Karpas-422 (cell line): ENCODE data around the gene MED13L. TPM values are rescaled to one million over a fixed set of nuclear protein-coding genes. Genes with fewer than 3 reads are reported as not detected.

Experiments used
- DNase-seq: peaks from one replicate; pipeline ENCODE4 v3.0.0-alpha.2; 2015
- H2AFZ ChIP-seq: fragments of 200-600 bp; sonication (generic); 2 replicates; pipeline ENCODE4 v1.6.1; 2014; ENCODE audit warnings: antibody characterized with exemption, low read length, mixed read lengths
- H3K27ac ChIP-seq: fragments of 200-600 bp; sonication (generic); 2 replicates; pipeline ENCODE4 v1.5.1; 2014; ENCODE audit warnings: mild to moderate bottlenecking, low read length, moderate library complexity
- H3K27me3 ChIP-seq: fragments of 200-600 bp; sonication (generic); 2 replicates; pipeline ENCODE4 v1.6.1; 2014; ENCODE audit warnings: low read length, mixed read lengths
- H3K36me3 ChIP-seq: fragments of 200-600 bp; sonication (generic); 2 replicates; pipeline ENCODE4 v1.6.1; 2014; ENCODE audit warnings: low read length, mixed read lengths; ENCODE audit not compliant: insufficient read depth
- H3K4me1 ChIP-seq: fragments of 200-600 bp; sonication (generic); 2 replicates; pipeline ENCODE4 v1.6.1; 2014; ENCODE audit warnings: mild to moderate bottlenecking, low read length, mixed read lengths
- H3K4me2 ChIP-seq: fragments of 200-600 bp; sonication (generic); 2 replicates; pipeline ENCODE4 v1.6.1; 2014; ENCODE audit warnings: low read length, low read depth, mild to moderate bottlenecking; ENCODE audit not compliant: poor library complexity, severe bottlenecking
- H3K4me3 ChIP-seq: fragments of 200-600 bp; sonication (generic); 2 replicates; pipeline ENCODE4 v1.5.1; 2014; ENCODE audit warnings: mild to moderate bottlenecking, antibody characterized with exemption, low read length, mixed read lengths
- H3K79me2 ChIP-seq: fragments of 200-600 bp; sonication (generic); 2 replicates; pipeline ENCODE4 v1.6.1; 2014; ENCODE audit warnings: mild to moderate bottlenecking, low read length, mixed read lengths
- H3K9ac ChIP-seq: fragments of 200-600 bp; sonication (generic); 2 replicates; pipeline ENCODE4 v1.6.0; 2014; ENCODE audit warnings: low read length
- H3K9me2 ChIP-seq: fragments of 200-600 bp; sonication (generic), shearing (Covaris generic); replicated peaks from 2 replicates; pipeline ENCODE4 v1.6.0; 2014; ENCODE audit warnings: mild to moderate bottlenecking, low read length, moderate library complexity; ENCODE audit not compliant: insufficient read depth
- H3K9me3 ChIP-seq: fragments of 300-700, 200-600 bp; sonication (generic); 2 replicates; pipeline ENCODE4 v1.6.1; 2014; ENCODE audit warnings: low read length, mixed read lengths
- H4K20me1 ChIP-seq: fragments of 200-600 bp; sonication (generic); 2 replicates; pipeline ENCODE4 v1.6.1; 2014; ENCODE audit warnings: mild to moderate bottlenecking, antibody characterized with exemption, low read length, low read depth; ENCODE audit not compliant: insufficient read depth
- total RNA-seq: library from RNA; depleted of rRNA; stranded (reverse); fragments of >200 nt; shearing (Covaris generic); gene quantifications from 2 replicates; pipeline ENCODE4 v1.2.3, GENCODE V29; 2014; ENCODE audit warnings: low replicate concordance

The MED13L gene
- total RNA-seq, 1 experiment from 2014 or later, result 37.5 TPM

DNA sequence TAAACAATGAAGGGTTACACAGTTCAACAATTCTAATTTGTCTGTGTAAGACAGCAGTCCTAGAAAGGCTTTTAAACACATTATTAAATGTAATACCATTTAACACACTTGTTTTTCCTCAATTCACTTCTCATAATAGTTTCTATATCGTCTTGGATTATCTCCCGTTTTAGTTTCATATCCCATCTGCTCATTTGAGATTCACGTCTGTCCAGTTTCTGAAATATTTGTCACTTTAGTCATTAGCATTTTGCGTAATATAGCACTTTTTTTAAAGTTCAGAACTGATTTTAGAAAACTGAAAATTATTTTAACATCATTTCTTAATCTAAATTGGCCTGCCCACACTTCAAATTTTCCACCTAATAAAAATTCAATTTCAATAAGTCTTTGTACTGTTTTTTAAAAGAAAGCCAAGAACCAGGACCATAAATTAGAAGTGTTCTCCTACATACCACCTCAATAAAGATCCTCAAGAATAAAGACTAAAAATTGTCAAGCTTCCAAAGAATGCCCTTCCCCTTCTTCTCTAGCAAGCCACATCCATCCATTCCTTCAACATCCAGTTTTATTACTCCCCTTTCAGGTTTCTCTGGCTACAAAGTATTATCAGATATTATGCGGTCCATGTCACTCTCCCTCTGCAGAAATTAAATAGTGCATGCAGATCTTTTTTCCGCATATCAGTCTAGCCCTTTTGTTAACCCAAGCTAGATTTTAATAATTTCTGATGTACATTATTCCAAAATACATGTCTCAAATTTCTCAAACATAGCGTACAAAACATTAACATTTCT is 11.9 kb downstream of the MED13L start:
- H3K4me1 ChIP-seq, result peaks cover 4% of the 10 kb centered on the region
- H3K9me2 ChIP-seq, result no peaks in the 10 kb centered on the region
- H3K79me2 ChIP-seq, result peaks cover 6% of the 10 kb centered on the region; the same call in 1 of the 2 replicates
- H3K36me3 ChIP-seq, result no peaks in the 10 kb centered on the region
- H3K27ac ChIP-seq, result no peak overlapping the region
- H3K9ac ChIP-seq, result no peak overlapping the region
- DNase-seq, result no peak
- H3K9me3 ChIP-seq, result no peaks in the 10 kb centered on the region
- H4K20me1 ChIP-seq, result peaks cover 87% of the 10 kb centered on the region
- H3K4me3 ChIP-seq, result no peak overlapping the region
- no peak overlapping the region for H3K4me2 ChIP-seq
- no peaks in the 10 kb centered on the region for H3K27me3 ChIP-seq
- H2AFZ ChIP-seq, result no peak overlapping the region

GRCh38 chr12:116264525-116265070 is 12.9 kb downstream of the MED13L start:
- H3K9me3 ChIP-seq, result no peaks in the 10 kb centered on the region
- no peak overlapping the region for H2AFZ ChIP-seq
- no peaks in the 10 kb centered on the region for H3K36me3 ChIP-seq
- peaks cover 4% of the 10 kb centered on the region for H3K4me1 ChIP-seq
- H3K9ac ChIP-seq, result no peak overlapping the region
- no peaks in the 10 kb centered on the region for H3K27me3 ChIP-seq
- H3K79me2 ChIP-seq, result peaks cover 6% of the 10 kb centered on the region; the same call in 1 of the 2 replicates
- no peak for DNase-seq
- peaks cover 87% of the 10 kb centered on the region for H4K20me1 ChIP-seq
- H3K9me2 ChIP-seq, result no peaks in the 10 kb centered on the region
- no peak overlapping the region for H3K4me3 ChIP-seq
- H3K4me2 ChIP-seq, result no peak overlapping the region
- no peak overlapping the region for H3K27ac ChIP-seq

DNA sequence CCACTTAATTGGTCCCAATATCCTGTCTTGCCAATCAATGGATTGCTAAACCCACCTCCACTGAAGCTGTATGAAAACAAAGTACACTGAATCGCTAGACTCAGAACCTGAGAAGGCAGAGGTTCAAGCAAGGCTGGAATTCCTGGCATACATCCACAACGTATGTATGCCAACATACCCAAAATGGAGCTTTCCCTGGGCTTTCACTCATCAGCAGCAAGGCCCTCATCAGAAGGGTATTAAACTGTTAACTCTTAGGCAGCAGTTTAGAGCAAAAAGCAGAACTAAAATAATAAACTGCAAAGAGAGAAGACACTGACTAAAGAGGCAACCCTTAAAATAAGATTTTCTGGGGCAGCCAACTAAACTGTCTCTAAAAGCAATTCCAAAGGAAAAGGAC is 13.6 kb downstream of the MED13L start:
- Histone ChIP-seq H3K79me2 (0 out of 2 replicates have a peak, but pooled peaks cover 6% of the 10 kb centered on the region), H3K27me3 (no peaks in the 10 kb centered on the region), H2AFZ (no peak overlapping the region), H3K36me3 (no peaks in the 10 kb centered on the region), H3K9me2 (no peaks in the 10 kb centered on the region), H3K9me3 (no peaks in the 10 kb centered on the region), H3K4me3 (no peak overlapping the region), H3K4me1 (peaks cover 4% of the 10 kb centered on the region), H3K4me2 (no peak overlapping the region), H3K9ac (no peak overlapping the region), H4K20me1 (peaks cover 85% of the 10 kb centered on the region), H3K27ac (no peak overlapping the region)
- DNase-seq, result no peak

DNA sequence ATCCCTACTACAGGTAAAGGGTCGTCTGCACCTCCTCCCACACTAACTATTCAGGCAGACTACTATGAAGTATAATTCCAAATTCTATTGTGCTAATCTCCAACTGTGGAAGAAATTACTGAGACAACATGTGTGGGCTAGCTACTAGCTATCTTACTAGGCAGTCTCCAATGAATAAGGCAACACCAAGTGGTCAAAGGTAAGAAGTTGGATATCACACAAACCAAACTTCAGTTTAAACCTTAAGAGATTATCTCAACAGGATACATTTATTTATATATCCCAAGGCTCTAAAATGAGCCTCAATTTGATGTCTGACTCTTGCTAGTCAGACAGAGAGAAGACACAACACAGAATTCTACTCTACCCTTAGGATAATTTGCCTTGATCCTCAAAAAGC is 14.1 kb downstream of the MED13L start:
- Histone ChIP-seq H2AFZ (no peak overlapping the region), H3K27ac (no peak overlapping the region), H3K36me3 (no peaks in the 10 kb centered on the region), H3K4me2 (no peak overlapping the region), H3K4me1 (peaks cover 4% of the 10 kb centered on the region), H3K79me2 (0 out of 2 replicates have a peak, but pooled peaks cover 6% of the 10 kb centered on the region), H3K9ac (no peak overlapping the region), H3K4me3 (no peak overlapping the region), H4K20me1 (peaks cover 83% of the 10 kb centered on the region), H3K27me3 (no peaks in the 10 kb centered on the region), H3K9me2 (no peaks in the 10 kb centered on the region), H3K9me3 (no peaks in the 10 kb centered on the region)
- no peak for DNase-seq

GRCh38 chr12:116262741-116263140 is 14.8 kb downstream of the MED13L start:
- no peak overlapping the region for H3K4me3 ChIP-seq
- H3K27me3 ChIP-seq, result no peaks in the 10 kb centered on the region
- H3K9ac ChIP-seq, result no peak overlapping the region
- no peak for DNase-seq
- H3K36me3 ChIP-seq, result no peaks in the 10 kb centered on the region
- H3K4me1 ChIP-seq, result peaks cover 8% of the 10 kb centered on the region
- H3K4me2 ChIP-seq, result no peak overlapping the region
- peaks cover 81% of the 10 kb centered on the region for H4K20me1 ChIP-seq
- no peak overlapping the region for H3K27ac ChIP-seq
- H3K79me2 ChIP-seq, result 0 out of 2 replicates have a peak, but pooled peaks cover 6% of the 10 kb centered on the region
- H3K9me3 ChIP-seq, result no peaks in the 10 kb centered on the region
- H2AFZ ChIP-seq, result no peak overlapping the region
- no peaks in the 10 kb centered on the region for H3K9me2 ChIP-seq

DNA sequence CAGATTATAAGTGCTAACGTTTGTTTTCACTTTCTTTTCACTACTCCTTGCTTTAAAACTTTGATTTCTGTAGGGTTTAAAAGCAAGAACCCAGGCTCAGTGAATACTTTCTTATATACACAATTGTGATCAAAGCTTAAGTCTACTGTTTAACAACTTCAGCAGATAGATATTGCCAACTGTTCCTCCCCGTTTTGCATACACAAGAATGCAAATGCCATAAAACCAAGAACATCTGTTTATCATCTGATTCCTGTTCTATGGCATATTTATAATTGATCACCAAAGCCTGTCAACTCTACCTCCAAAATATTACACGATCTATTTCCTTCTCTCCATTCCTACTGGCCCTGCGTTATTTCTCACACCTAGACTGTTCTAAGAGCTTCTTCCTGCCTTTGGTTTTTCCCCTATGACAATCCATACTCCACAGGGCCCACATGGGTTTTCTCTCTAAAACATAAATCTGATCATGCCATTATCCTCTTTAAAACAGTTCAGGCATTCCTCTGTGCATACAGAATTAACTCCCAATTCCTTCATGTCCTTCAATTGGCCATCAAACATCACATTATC is 15.9 kb downstream of the MED13L start:
- Histone ChIP-seq H4K20me1 (peaks cover 78% of the 10 kb centered on the region), H3K79me2 (0 out of 2 replicates have a peak, but pooled peaks cover 6% of the 10 kb centered on the region), H3K4me2 (no peak overlapping the region), H3K27ac (no peak overlapping the region), H3K9me2 (no peaks in the 10 kb centered on the region), H3K4me1 (peaks cover 8% of the 10 kb centered on the region), H3K9me3 (no peaks in the 10 kb centered on the region), H3K4me3 (no peak overlapping the region), H3K36me3 (no peaks in the 10 kb centered on the region), H3K27me3 (no peaks in the 10 kb centered on the region), H3K9ac (no peak overlapping the region), H2AFZ (no peak overlapping the region)
- DNase-seq, result no peak

GRCh38 chr12:116259800-116260577 is 17.5 kb downstream of the MED13L start:
- Histone ChIP-seq H3K4me1 (peaks cover 8% of the 10 kb centered on the region), H3K4me3 (no peak overlapping the region), H3K9ac (no peak overlapping the region), H3K36me3 (no peaks in the 10 kb centered on the region), H3K79me2 (0 out of 2 replicates have a peak, but pooled peaks cover 6% of the 10 kb centered on the region), H3K4me2 (no peak overlapping the region), H2AFZ (no peak overlapping the region), H3K9me3 (no peaks in the 10 kb centered on the region), H3K9me2 (no peaks in the 10 kb centered on the region), H4K20me1 (peaks cover 62% of the 10 kb centered on the region), H3K27ac (no peak overlapping the region), H3K27me3 (no peaks in the 10 kb centered on the region)
- no peak for DNase-seq

DNA sequence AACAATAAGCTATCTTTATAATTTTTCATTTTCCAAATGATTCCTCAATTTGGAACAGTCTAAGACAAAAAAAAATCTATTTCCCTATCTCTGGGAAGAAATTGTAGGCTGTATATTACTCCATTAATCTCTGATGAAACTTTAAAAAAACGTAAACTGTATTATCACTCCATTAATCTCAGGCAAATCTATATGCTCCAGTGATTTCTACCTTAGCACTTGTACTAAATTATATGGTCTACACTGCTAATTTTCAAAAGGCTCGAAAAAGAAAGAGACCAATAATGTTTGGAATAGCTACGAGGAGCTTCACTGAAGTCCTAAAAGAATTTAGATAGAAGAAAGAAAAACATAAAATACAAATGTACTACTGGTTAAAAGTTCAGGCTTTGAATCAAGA is 19.7 kb downstream of the MED13L start:
- H3K27ac ChIP-seq, result no peak overlapping the region
- peaks cover 53% of the 10 kb centered on the region for H4K20me1 ChIP-seq
- no peak for DNase-seq
- H2AFZ ChIP-seq, result no peak overlapping the region
- peaks cover 6% of the 10 kb centered on the region; the same call in 1 of the 2 replicates for H3K79me2 ChIP-seq
- H3K36me3 ChIP-seq, result no peaks in the 10 kb centered on the region
- H3K9me2 ChIP-seq, result no peaks in the 10 kb centered on the region
- no peak overlapping the region for H3K4me3 ChIP-seq
- no peak overlapping the region for H3K4me2 ChIP-seq
- peaks cover 8% of the 10 kb centered on the region for H3K4me1 ChIP-seq
- no peaks in the 10 kb centered on the region for H3K9me3 ChIP-seq
- H3K9ac ChIP-seq, result no peak overlapping the region
- no peaks in the 10 kb centered on the region for H3K27me3 ChIP-seq
